Chondrocyte (in vitro differentiated cells): ENCODE measurements around the gene ANKRD2. TPM values are rescaled to one million over a fixed set of nuclear protein-coding genes. Genes with fewer than 3 reads are reported as not detected.

Experiments used
- DNase-seq: peaks from one replicate; pipeline ENCODE4 v3.0.0; 2021; ENCODE audit warnings: mixed read lengths, low spot score
- H3K27ac Mint-ChIP-seq: one replicate; pipeline ENCODE4 v1.8.0; 2021; ENCODE audit warnings: mild to moderate bottlenecking, moderate library complexity, mixed read lengths; ENCODE audit not compliant: unreplicated experiment
- H3K27me3 Mint-ChIP-seq: 2 replicates; pipeline ENCODE4 v1.8.0; 2021; ENCODE audit warnings: low read depth, mixed read lengths
- H3K36me3 Mint-ChIP-seq: 2 replicates; pipeline ENCODE4 v1.8.0; 2021; ENCODE audit warnings: low read depth, mixed read lengths
- H3K4me1 Mint-ChIP-seq: 2 replicates; pipeline ENCODE4 v1.8.0; 2021; ENCODE audit warnings: low read depth, mild to moderate bottlenecking, mixed read lengths
- H3K4me3 Mint-ChIP-seq: one replicate; pipeline ENCODE4 v1.8.0; 2021; ENCODE audit warnings: mild to moderate bottlenecking, moderate library complexity, mixed read lengths; ENCODE audit not compliant: unreplicated experiment
- H3K9me3 Mint-ChIP-seq: 2 replicates; pipeline ENCODE4 v1.8.0; 2021; ENCODE audit warnings: low read depth, mixed read lengths
- CTCF ChIP-seq: fragments of 200-600 bp; sonication (generic); IDR thresholded peaks from 2 replicates; pipeline ENCODE4 v1.5.0; 2021; ENCODE audit warnings: antibody characterized with exemption, mild to moderate bottlenecking, moderate library complexity
- total RNA-seq: library from RNA; stranded (reverse); gene quantifications from 3 replicates; pipeline ENCODE4 v1.2.1, GENCODE V29; 2021

Gene ANKRD2
- total RNA-seq, 1 donor from 2014 or later: 0.60 TPM

DNA sequence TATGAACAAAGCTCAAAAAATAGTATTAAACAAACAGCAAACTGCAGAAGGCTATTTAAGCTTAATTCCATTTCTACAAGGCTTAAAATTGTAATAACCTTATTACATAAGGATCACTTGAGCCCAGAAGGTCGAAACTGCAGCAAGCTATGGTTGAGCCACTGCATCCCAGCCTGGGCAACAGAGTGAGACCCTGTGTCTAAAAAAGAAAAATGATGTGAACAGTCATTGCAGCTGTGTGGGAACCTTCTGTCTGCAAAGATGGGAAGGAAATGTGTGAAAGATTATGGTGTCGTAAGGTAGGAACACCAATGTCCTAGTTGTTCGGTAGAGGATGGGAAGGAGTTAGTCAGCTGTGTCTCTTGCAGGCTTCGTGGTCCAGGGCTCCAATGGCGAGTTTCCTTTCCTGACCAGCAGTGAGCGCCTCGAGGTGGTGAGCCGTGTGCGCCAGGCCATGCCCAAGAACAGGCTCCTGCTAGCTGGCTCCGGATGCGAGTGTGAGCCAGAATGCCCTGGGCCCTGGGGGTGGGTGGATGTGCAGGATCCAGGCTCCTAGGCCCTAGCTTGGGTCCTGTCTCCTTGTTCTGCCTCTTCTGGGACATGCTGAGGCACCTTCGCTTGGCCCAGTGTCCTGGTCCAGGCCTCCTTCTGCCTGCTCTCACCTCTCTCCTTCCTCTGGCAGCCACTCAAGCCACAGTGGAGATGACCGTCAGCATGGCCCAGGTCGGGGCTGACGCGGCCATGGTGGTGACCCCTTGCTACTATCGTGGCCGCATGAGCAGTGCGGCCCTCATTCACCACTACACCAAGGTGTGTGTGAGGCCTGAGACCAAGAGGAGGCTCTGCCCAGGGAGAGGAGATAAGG is 26.1 kb downstream of the ANKRD2 start:
- no peak for TF ChIP-seq CTCF
- H3K9me3 Mint-ChIP-seq: no peaks in the 10 kb centered on the region
- H3K27me3 Mint-ChIP-seq: no peaks in the 10 kb centered on the region
- H3K4me1 Mint-ChIP-seq: peaks cover 39% of the 10 kb centered on the region
- no peak overlapping the region for H3K4me3 Mint-ChIP-seq
- no peaks in the 10 kb centered on the region for H3K36me3 Mint-ChIP-seq
- no peak for DNase-seq
- no peak overlapping the region for H3K27ac Mint-ChIP-seq

DNA sequence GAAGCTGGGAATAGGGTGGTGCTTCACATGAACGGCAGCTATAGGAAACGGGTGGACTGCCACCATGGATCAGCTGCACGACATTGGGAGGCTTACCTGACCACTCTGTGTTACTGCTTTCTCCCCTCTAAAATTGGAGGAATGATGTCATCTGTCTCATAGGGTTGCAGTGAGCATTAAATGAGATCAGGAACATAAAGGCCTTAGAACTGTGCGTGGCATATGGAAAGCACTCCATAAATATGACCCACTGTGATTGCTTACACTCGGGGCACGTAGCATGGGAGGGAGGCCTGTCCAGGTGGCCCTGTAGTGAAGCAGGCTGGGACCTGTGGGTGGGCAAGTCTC is 26.7 kb downstream of the ANKRD2 start:
- no peak overlapping the region for H3K27ac Mint-ChIP-seq
- no peak overlapping the region for H3K4me3 Mint-ChIP-seq
- no peak for TF ChIP-seq CTCF
- no peaks in the 10 kb centered on the region for H3K9me3 Mint-ChIP-seq
- no peaks in the 10 kb centered on the region for H3K36me3 Mint-ChIP-seq
- no peaks in the 10 kb centered on the region for H3K27me3 Mint-ChIP-seq
- DNase-seq: no peak
- peaks cover 37% of the 10 kb centered on the region for H3K4me1 Mint-ChIP-seq

DNA sequence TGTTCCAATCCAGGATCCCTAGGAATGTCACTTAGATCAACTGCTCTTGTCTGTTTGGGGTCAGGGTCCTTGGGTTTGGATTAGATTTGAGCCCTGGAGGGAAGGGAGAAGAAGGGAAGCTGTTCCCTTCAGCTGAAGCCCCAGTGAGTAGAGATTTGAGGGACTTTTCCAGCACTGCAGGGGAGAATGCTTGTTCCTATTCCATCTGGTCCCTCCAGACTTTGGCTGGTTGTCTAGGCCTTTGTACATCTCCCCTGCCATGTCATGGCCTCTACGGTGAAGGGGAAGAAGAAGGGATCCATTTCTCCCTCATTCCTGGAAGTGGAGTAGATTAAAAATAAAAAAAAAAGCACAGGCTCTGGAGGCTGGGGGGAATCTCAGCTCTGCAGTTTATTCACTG is 28.0 kb downstream of the ANKRD2 start:
- Mint-ChIP-seq H3K4me1 (peaks cover 26% of the 10 kb centered on the region), H3K27ac (no peak overlapping the region), H3K36me3 (no peaks in the 10 kb centered on the region), H3K4me3 (no peak overlapping the region), H3K27me3 (no peaks in the 10 kb centered on the region), H3K9me3 (no peaks in the 10 kb centered on the region)
- TF ChIP-seq CTCF: no peak
- no peak for DNase-seq

DNA sequence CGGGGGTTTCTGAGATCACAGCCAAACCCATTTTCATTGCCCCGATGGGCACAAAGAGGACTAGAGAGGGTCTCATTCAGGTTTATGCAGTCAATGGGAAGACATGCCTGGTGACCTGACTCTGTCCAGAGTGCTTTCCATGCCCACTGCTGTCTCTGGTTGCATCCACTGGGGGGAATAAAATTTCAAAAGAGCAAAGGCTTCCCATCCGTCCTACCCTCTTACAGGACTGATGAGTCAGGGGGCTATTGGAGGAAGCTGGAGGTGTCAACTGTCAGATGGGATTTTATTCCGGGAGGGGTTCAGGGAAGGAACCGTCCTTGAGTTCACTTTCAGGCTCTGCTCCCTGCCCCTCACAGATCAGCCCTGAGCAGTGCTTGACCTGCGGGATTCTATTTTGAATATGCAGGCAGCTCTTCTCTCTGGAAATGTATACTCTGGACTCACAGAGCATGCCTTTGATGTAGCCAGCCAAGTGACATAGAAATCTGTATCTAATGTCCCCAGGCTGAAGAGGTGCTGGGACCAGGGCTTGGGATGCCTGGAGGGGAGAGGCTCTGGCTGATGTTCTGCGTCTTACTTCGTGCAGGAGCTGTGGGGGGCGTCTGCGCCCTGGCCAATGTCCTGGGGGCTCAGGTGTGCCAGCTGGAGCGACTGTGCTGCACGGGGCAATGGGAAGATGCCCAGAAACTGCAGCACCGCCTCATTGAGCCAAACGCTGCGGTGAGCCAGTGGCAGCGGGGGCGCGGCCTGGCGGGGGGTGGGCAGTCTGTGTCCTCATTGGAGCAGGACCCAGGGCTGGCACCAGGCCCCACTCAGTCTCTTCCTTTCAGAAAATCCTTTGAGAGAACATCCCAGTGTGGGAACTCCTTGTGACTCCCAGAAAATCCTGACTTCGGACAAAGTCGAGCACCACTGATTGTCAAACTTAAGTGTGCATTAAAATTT is 29.0 kb downstream of the ANKRD2 start:
- H3K4me3 Mint-ChIP-seq: no peak overlapping the region
- no peak for TF ChIP-seq CTCF
- no peaks in the 10 kb centered on the region for H3K36me3 Mint-ChIP-seq
- H3K9me3 Mint-ChIP-seq: no peaks in the 10 kb centered on the region
- peaks cover 17% of the 10 kb centered on the region for H3K4me1 Mint-ChIP-seq
- H3K27me3 Mint-ChIP-seq: no peaks in the 10 kb centered on the region
- no peak for DNase-seq
- no peak overlapping the region for H3K27ac Mint-ChIP-seq

DNA sequence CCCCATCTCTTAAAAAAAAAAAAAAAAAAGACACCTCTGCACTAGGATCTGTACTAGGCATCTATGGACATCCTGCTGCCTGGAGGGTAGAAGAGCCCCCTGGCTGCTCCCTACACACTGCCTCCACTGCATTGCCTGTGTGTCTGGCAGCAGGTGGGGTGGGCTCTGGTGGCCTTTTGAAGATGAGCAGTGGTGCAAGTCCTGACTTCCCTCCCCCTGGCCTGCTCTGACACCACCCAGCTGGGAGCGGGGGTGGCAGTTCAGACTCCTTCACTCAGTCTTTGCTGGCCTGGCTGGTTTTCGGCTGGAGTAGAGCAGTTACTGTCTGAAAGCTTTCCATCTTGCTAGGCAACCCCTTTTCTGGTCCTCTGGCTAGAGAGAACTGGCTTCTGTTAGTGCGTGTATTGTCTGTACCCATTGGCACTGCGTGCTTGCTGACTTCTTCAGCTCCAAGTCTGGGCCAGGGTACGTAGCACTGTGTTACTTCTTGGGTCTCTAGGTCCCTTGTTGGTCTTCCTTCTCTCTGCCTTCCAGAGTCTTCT is 34.6 kb downstream of the ANKRD2 start:
- no peaks in the 10 kb centered on the region for H3K9me3 Mint-ChIP-seq
- no peak overlapping the region for H3K4me3 Mint-ChIP-seq
- no peak for TF ChIP-seq CTCF
- peak; percentile 61 for DNase-seq
- no peak overlapping the region for H3K27ac Mint-ChIP-seq
- no peaks in the 10 kb centered on the region for H3K36me3 Mint-ChIP-seq
- peaks cover 22% of the 10 kb centered on the region for H3K4me1 Mint-ChIP-seq
- H3K27me3 Mint-ChIP-seq: no peaks in the 10 kb centered on the region
